ENCODE data around the gene REN. TPM values are rescaled to one million over a fixed set of nuclear protein-coding genes. Genes with fewer than 3 reads are reported as not detected.

REN gene
- total and polyA plus RNA-seq, 2 of the 13 experiments (the other 11 are each of a cell fraction or from before 2014, with no cell fraction given): not detected

- TF ChIP-seq FOXP4 (CRISPR knock-in tag; IDR thresholded peaks at IDR 0.05) (no peak), TOPORS (CRISPR knock-in tag; IDR thresholded peaks at IDR 0.05) (0 out of 2 replicates have a peak, but pooled peaks have one; percentile 44), ZNF331 (CRISPR knock-in tag; IDR thresholded peaks at IDR 0.05) (0 out of 2 replicates have a peak, but pooled peaks have one; percentile 30), MAFK (conservative IDR thresholded peaks at IDR 0.05 in 1 of 2, IDR thresholded peaks at IDR 0.05 in 1 of 2; ENCODE audit: low read length in 2 of 2) (no peak), ZSCAN25 (CRISPR knock-in tag; IDR thresholded peaks at IDR 0.05) (peak; percentile 88), HNF1A (IDR thresholded peaks at IDR 0.05; ENCODE audit: low read depth) (no peak), HNF1A (CRISPR knock-in tag; IDR thresholded peaks at IDR 0.05; ENCODE audit: borderline replicate concordance) (peak; percentile 50; the same call in 1 of the 2 replicates), PRDM10 (CRISPR knock-in tag; IDR thresholded peaks at IDR 0.05; ENCODE audit: low read depth) (0 out of 2 replicates have a peak, but pooled peaks have one; percentile 44), RELA (CRISPR knock-in tag; IDR thresholded peaks at IDR 0.05) (0 out of 2 replicates have a peak, but pooled peaks have one; percentile 23), ZFP41 (CRISPR knock-in tag; IDR thresholded peaks at IDR 0.05; ENCODE audit: borderline replicate concordance) (no peak), FOXC1 (CRISPR knock-in tag; IDR thresholded peaks at IDR 0.05; ENCODE audit: borderline replicate concordance) (no peak), TFE3 (CRISPR knock-in tag; IDR thresholded peaks at IDR 0.05) (no peak), BORCS8-MEF2B (CRISPR knock-in tag; IDR thresholded peaks at IDR 0.05) (peak; percentile 5; the same call in 1 of the 2 replicates)
- TF ChIP-seq, protein P1, sequence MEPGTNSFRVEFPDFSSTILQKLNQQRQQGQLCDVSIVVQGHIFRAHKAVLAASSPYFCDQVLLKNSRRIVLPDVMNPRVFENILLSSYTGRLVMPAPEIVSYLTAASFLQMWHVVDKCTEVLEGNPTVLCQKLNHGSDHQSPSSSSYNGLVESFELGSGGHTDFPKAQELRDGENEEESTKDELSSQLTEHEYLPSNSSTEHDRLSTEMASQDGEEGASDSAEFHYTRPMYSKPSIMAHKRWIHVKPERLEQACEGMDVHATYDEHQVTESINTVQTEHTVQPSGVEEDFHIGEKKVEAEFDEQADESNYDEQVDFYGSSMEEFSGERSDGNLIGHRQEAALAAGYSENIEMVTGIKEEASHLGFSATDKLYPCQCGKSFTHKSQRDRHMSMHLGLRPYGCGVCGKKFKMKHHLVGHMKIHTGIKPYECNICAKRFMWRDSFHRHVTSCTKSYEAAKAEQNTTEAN (CRISPR knock-in tag; conservative IDR thresholded peaks at IDR 0.05): no peak
Measured at GRCh38 chr1:204128964-204129896, 36.9 kb downstream of the REN start (continued).

Measured in HepG2 (cell line).